HepG2 (cell line): ENCODE measurements around the gene SASH3. TPM values are rescaled to one million over a fixed set of nuclear protein-coding genes. Genes with fewer than 3 reads are reported as not detected.
A peak's percentile ranks its signal among the peaks of the same experiment; 100 is the strongest.

Experiments
- ATAC-seq: fragments of 200-7000 bp; cut with Tn5 transposase; 3 replicates; pipeline ENCODE4 v1.9.1; 2020; ENCODE audit warnings: mild to moderate bottlenecking, moderate library complexity
- BruUV-seq: library from RNA; stranded (reverse); fragments of 400-500 nt; replicated peaks from 2 replicates; lab custom pipeline; 2021; lab: Mats Ljungman, UMichigan
- CTCF ChIA-PET: fragments of 300-600 bp; formaldehyde crosslinking; extraction: SDS; loops from one replicate; lab custom pipeline; 2021; ENCODE audit warnings: low total read pairs, inconsistent platforms, low intra/inter-chr PET ratio; lab: Yijun Ruan, JAX
- POLR2A ChIA-PET: fragments of 350-600 bp; sonication (Branson Sonifier 250); formaldehyde crosslinking; loops from one replicate; lab custom pipeline; 2020; ENCODE audit warnings: antibody characterized with exemption, inconsistent platforms; lab: Yijun Ruan, JAX
- DNase-seq: peaks from one replicate; pipeline ENCODE4 v3.0.0-alpha.2; 2015; ENCODE audit warnings: low spot score
- FAIRE-seq: peaks from 3 replicates; lab custom pipeline; 2011; peaks lifted over from hg19 to GRCh38; lab: Jason Lieb, UNC
- H2AFZ ChIP-seq: one replicate; pipeline ENCODE4 v1.6.1; 2011; ENCODE audit warnings: low read length, inconsistent platforms
- H3K27ac ChIP-seq: fragments of 300-600 bp; 3 replicates; pipeline ENCODE4 v1.8.0; 2011; ENCODE audit warnings: mixed run types, mild to moderate bottlenecking, mixed read lengths, low read length, inconsistent platforms; ENCODE audit not compliant: insufficient read depth; ENCODE audit errors: extremely low read length
- H3K27me3 ChIP-seq, 2 experiments: fragments of 200-600 bp in 1 of 2; 2 replicates in 1 of 2; 3 replicates in 1 of 2; pipeline versions ENCODE4 v1.6.0 to v1.8.0; 2011; ENCODE audit warnings: low read length in 2 of 2, mild to moderate bottlenecking in 2 of 2, moderate library complexity in 2 of 2, inconsistent platforms in 1 of 2; ENCODE audit not compliant: insufficient read depth in 2 of 2, control insufficient read depth in 1 of 2
- H3K36me3 ChIP-seq, 2 experiments: fragments of 200-600 bp in 1 of 2; replicated peaks in 1 of 2; 2 replicates in 1 of 2; 3 replicates in 1 of 2; pipeline versions ENCODE4 v1.5.1 to v1.8.0; 2011; ENCODE audit warnings: low read length in 2 of 2, inconsistent platforms in 1 of 2; ENCODE audit not compliant: insufficient read depth in 2 of 2, control insufficient read depth in 1 of 2
- H3K4me1 ChIP-seq: 2 replicates; pipeline ENCODE4 v1.5.1; 2012; ENCODE audit warnings: low read length, inconsistent platforms; ENCODE audit not compliant: insufficient read depth
- H3K4me2 ChIP-seq: 2 replicates; pipeline ENCODE4 v1.6.0; 2011; ENCODE audit warnings: low read depth, low read length, inconsistent platforms
- H3K4me3 ChIP-seq, 3 experiments: fragments of 200-600 bp in 1 of 3; sonication (generic), shearing (Covaris generic) in 1 of 3; replicated peaks in 1 of 3; 2 replicates each; pipeline ENCODE4 v1.5.1; 2011 to 2016; ENCODE audit warnings: low read length in 3 of 3, inconsistent platforms in 2 of 3, low read depth in 2 of 3, mild to moderate bottlenecking in 2 of 3, control low read depth in 1 of 3, mixed read lengths in 1 of 3; ENCODE audit not compliant: insufficient read depth in 1 of 3
- H3K79me2 ChIP-seq: one replicate; pipeline ENCODE4 v1.6.1; 2011; ENCODE audit warnings: low read length, inconsistent platforms; ENCODE audit not compliant: insufficient read depth
- H3K9ac ChIP-seq: 2 replicates; pipeline ENCODE4 v1.6.0; 2011; ENCODE audit warnings: mild to moderate bottlenecking, low read depth, low read length, inconsistent platforms; ENCODE audit not compliant: insufficient read depth
- H3K9me3 ChIP-seq: 2 replicates; pipeline ENCODE4 v1.5.1; 2012; ENCODE audit warnings: mild to moderate bottlenecking, low read length
- H4K20me1 ChIP-seq: 2 replicates; pipeline ENCODE4 v1.6.0; 2011; ENCODE audit warnings: inconsistent platforms, mild to moderate bottlenecking, low read length, moderate library complexity; ENCODE audit not compliant: insufficient read depth
- AGO1 ChIP-seq: fragments of 200-400 bp; formaldehyde crosslinking; IDR thresholded peaks from 2 replicates; pipeline ENCODE4 v1.6.1; 2017; ENCODE audit warnings: mild to moderate bottlenecking, low read depth, low read length, moderate library complexity; ENCODE audit not compliant: poor library complexity, severe bottlenecking
- AKNA ChIP-seq: sonication (generic); formaldehyde crosslinking; IDR thresholded peaks from 2 replicates; pipeline ENCODE4 v1.4.0; 2020; ENCODE audit warnings: missing genetic modification reagents, borderline replicate concordance
- HMGXB4 ChIP-seq, 2 experiments: sonication (generic) in 1 of 2; formaldehyde crosslinking in 1 of 2; IDR thresholded peaks; 2 replicates each; pipeline versions ENCODE4 v1.4.0 to v1.6.1; 2018 to 2020; ENCODE audit warnings: missing genetic modification reagents in 2 of 2, borderline replicate concordance in 1 of 2, low read depth in 1 of 2, mild to moderate bottlenecking in 1 of 2, missing biosample characterization in 1 of 2
- JUND ChIP-seq: sonication (generic); formaldehyde crosslinking; IDR thresholded peaks from 2 replicates; pipeline ENCODE4 v1.8.0; 2022; ENCODE audit warnings: mild to moderate bottlenecking, missing genetic modification reagents
- MAFF ChIP-seq: IDR thresholded peaks from 2 replicates; pipeline ENCODE4 v1.6.1; 2011; ENCODE audit warnings: low read depth, low read length, improper control_type of control experiment
- MAFK ChIP-seq, 2 experiments: IDR thresholded peaks in 1 of 2; conservative IDR thresholded peaks in 1 of 2; 2 replicates each; pipeline ENCODE4 v1.6.1; 2011; ENCODE audit warnings: improper control_type of control experiment in 2 of 2, low read length in 2 of 2
- MXI1 ChIP-seq: IDR thresholded peaks from 3 replicates; pipeline ENCODE4 v1.6.1; 2012; ENCODE audit warnings: low read depth, low read length, inconsistent platforms, borderline replicate concordance
- PAXIP1 ChIP-seq: sonication (generic); formaldehyde crosslinking; conservative IDR thresholded peaks from 2 replicates; pipeline ENCODE4 v1.4.0; 2020; ENCODE audit warnings: mild to moderate bottlenecking, missing genetic modification reagents, moderate library complexity
- RAD21 ChIP-seq: fragments of 450-650 bp; formaldehyde crosslinking; IDR thresholded peaks from 2 replicates; pipeline ENCODE4 v1.5.0; 2020; ENCODE audit warnings: mild to moderate bottlenecking
- TOPORS ChIP-seq: sonication (generic); formaldehyde crosslinking; IDR thresholded peaks from 2 replicates; pipeline ENCODE4 v1.8.0; 2023; ENCODE audit warnings: mild to moderate bottlenecking, missing genetic modification reagents
- WIZ ChIP-seq: sonication (generic); formaldehyde crosslinking; IDR thresholded peaks from 2 replicates; pipeline ENCODE4 v1.5.1; 2020; ENCODE audit warnings: mild to moderate bottlenecking, missing genetic modification reagents
- ZNF136 ChIP-seq: sonication (generic); formaldehyde crosslinking; IDR thresholded peaks from 2 replicates; pipeline ENCODE4 v1.8.1; 2022; ENCODE audit warnings: low read depth, mild to moderate bottlenecking, moderate library complexity, missing genetic modification reagents
- ZNF513 ChIP-seq: sonication (generic); formaldehyde crosslinking; conservative IDR thresholded peaks from 2 replicates; pipeline ENCODE4 v1.5.0; 2020; ENCODE audit warnings: missing genetic modification reagents
- in situ Hi-C: cut with HindIII; loops from 2 replicates; pipeline ENCODE4 v1.10.0; 2017; ENCODE audit warnings: low pct_unique_long_range_greater_than_20kb; ENCODE audit not compliant: extremely low pct_ligation_motif_present
- intact Hi-C: fragments of 100-400 bp; cut with micrococcal nuclease; formaldehyde crosslinking; loops from one replicate; pipeline ENCODE4 v1.10.0; 2022; ENCODE audit not compliant: unreplicated experiment
- polyA plus RNA-seq, 8 experiments: library from polyadenylated mRNA; depleted of rRNA in 3 of 8; stranded (reverse) in 7 of 8; unstranded in 1 of 8; fragments of >200 nt; fragmentation: Illumina TruSeq in 4 of 8; extraction: Trizol in 4 of 8; gene quantifications; 2 replicates each; pipeline versions ENCODE4 v1.2.1 to v1.2.3, GENCODE V29; 2011 to 2016; ENCODE audit warnings: low read depth in 4 of 8, missing spikeins in 1 of 8, mixed read lengths in 1 of 8; ENCODE audit not compliant: insufficient read depth in 1 of 8
- total RNA-seq, 5 experiments: library from RNA; depleted of rRNA; stranded (reverse); fragments of >200 nt; fragmentation: Illumina TruSeq; extraction: Trizol; gene quantifications; 2 replicates each; pipeline ENCODE4 v1.2.3, GENCODE V29; 2016; ENCODE audit warnings: low read depth in 1 of 5

SASH3 gene
- total and polyA plus RNA-seq, 2 of the 13 experiments (the other 11 are each of a cell fraction or from before 2014, with no cell fraction given), result 0.08 TPM; not detected in 1

GRCh38 chrX:129763666-129764065 is 16.1 kb upstream of the SASH3 start:
- intact Hi-C loops, result no loop called here
- no peaks in the 10 kb centered on the region for H3K79me2 ChIP-seq
- H3K4me3 ChIP-seq, result no peak overlapping the region
- in situ Hi-C loops, result no loop called here
- CTCF ChIA-PET, result no interaction called here
- H3K36me3 ChIP-seq, result no peaks in the 10 kb centered on the region
- no peak for FAIRE-seq
- no peaks in the 10 kb centered on the region for H4K20me1 ChIP-seq
- peaks cover 3% of the 10 kb centered on the region for H3K4me1 ChIP-seq
- H3K9ac ChIP-seq, result no peak overlapping the region
- H2AFZ ChIP-seq, result no peak overlapping the region
- H3K27me3 ChIP-seq, result no peaks in the 10 kb centered on the region
- ATAC-seq, result no peak
- no peak overlapping the region for H3K27ac ChIP-seq
- POLR2A ChIA-PET, result no interaction called here
- DNase-seq, result no peak
- no TSS peak for BruUV-seq
- H3K4me2 ChIP-seq, result no peak overlapping the region
- H3K9me3 ChIP-seq, result no peaks in the 10 kb centered on the region
- TF ChIP-seq HMGXB4 (CRISPR knock-in tag; IDR thresholded peaks at IDR 0.05; ENCODE audit: borderline replicate concordance in 1 of 2, low read depth in 1 of 2) (no peak), ZNF136 (CRISPR knock-in tag) (no peak), AKNA (CRISPR knock-in tag) (no peak), RAD21 (no peak), MXI1 (no peak), MAFK (conservative IDR thresholded peaks at IDR 0.05 in 1 of 2, IDR thresholded peaks at IDR 0.05 in 1 of 2; ENCODE audit: low read length in 2 of 2) (peak; percentile 41 to 84; a peak in 3 of 4 replicates), WIZ (no peak), MAFF (peak; percentile 79), AGO1 (no peak), JUND (no peak), PAXIP1 (CRISPR knock-in tag) (no peak), ZNF513 (no peak), TOPORS (CRISPR knock-in tag) (no peak)
